Neural progenitor cell (in vitro differentiated cells): ENCODE measurements around the gene TEX9. TPM values are rescaled to one million over a fixed set of nuclear protein-coding genes. Genes with fewer than 3 reads are reported as not detected.
"Not testable (repeated sequence)": the region's sequence is repeated elsewhere in the genome, so short reads cannot be mapped to it uniquely, and the experiment has no call there.

Experiments
- DNase-seq: peaks from one replicate; pipeline ENCODE4 v3.0.0-alpha.2; 2016; ENCODE audit warnings: low spot score
- H2AFZ ChIP-seq: fragments of 200-600 bp; sonication (generic); replicated peaks from 2 replicates; pipeline ENCODE4 v1.6.1; 2016; ENCODE audit warnings: antibody characterized with exemption
- H3F3A ChIP-seq: fragments of 200-600 bp; sonication (generic); 2 replicates; pipeline ENCODE4 v1.6.1; 2016; ENCODE audit warnings: antibody characterized with exemption, low read depth
- H3K27ac ChIP-seq: fragments of 200-600 bp; sonication (generic); 2 replicates; pipeline ENCODE4 v1.5.1; 2016; ENCODE audit warnings: mild to moderate bottlenecking
- H3K27me3 ChIP-seq: fragments of 200-600 bp; sonication (generic); 2 replicates; pipeline ENCODE4 v1.6.1; 2016; ENCODE audit warnings: mild to moderate bottlenecking, moderate library complexity
- H3K36me3 ChIP-seq: fragments of 200-600 bp; sonication (generic); 2 replicates; pipeline ENCODE4 v1.5.1; 2016
- H3K4me1 ChIP-seq: fragments of 200-600 bp; sonication (generic); 2 replicates; pipeline ENCODE4 v1.6.1; 2016; ENCODE audit warnings: mixed run types
- H3K4me2 ChIP-seq: fragments of 200-600 bp; sonication (generic); 2 replicates; pipeline ENCODE4 v1.6.1; 2016
- H3K4me3 ChIP-seq: fragments of 200-600 bp; sonication (generic); 2 replicates; pipeline ENCODE4 v1.5.1; 2016
- H3K79me2 ChIP-seq: fragments of 200-600 bp; sonication (generic); 2 replicates; pipeline ENCODE4 v1.6.1; 2016; ENCODE audit warnings: low read depth
- H3K9ac ChIP-seq: fragments of 200-600 bp; sonication (generic); 2 replicates; pipeline ENCODE4 v1.6.1; 2016
- H3K9me3 ChIP-seq: fragments of 200-600 bp; sonication (generic); 2 replicates; pipeline ENCODE4 v1.5.1; 2016; ENCODE audit warnings: low read depth
- H4K20me1 ChIP-seq: fragments of 200-600 bp; sonication (generic); 2 replicates; pipeline ENCODE4 v1.6.1; 2016; ENCODE audit warnings: low read depth
- H3K27ac Mint-ChIP-seq: 3 replicates; pipeline ENCODE4 v1.8.0; 2021; ENCODE audit warnings: mixed read lengths
- H3K27me3 Mint-ChIP-seq: 2 replicates; pipeline ENCODE4 v1.8.0; 2022; ENCODE audit warnings: low read depth, mild to moderate bottlenecking, inconsistent platforms, moderate library complexity, mixed read lengths; ENCODE audit not compliant: insufficient read depth
- H3K36me3 Mint-ChIP-seq: 3 replicates; pipeline ENCODE4 v1.8.0; 2021; ENCODE audit warnings: mixed read lengths
- H3K4me1 Mint-ChIP-seq: 3 replicates; pipeline ENCODE4 v1.8.0; 2021; ENCODE audit warnings: mixed read lengths
- H3K4me3 Mint-ChIP-seq: 3 replicates; pipeline ENCODE4 v1.8.0; 2021; ENCODE audit warnings: mild to moderate bottlenecking, moderate library complexity, mixed read lengths
- H3K9me3 Mint-ChIP-seq: 3 replicates; pipeline ENCODE4 v1.8.0; 2020; ENCODE audit warnings: mixed read lengths
- CTCF ChIP-seq: fragments of 200-600 bp; sonication (generic); IDR thresholded peaks from 2 replicates; pipeline ENCODE4 v1.5.1; 2017; ENCODE audit warnings: antibody characterized with exemption, mild to moderate bottlenecking
- EZH2 ChIP-seq: fragments of 200-600 bp; sonication (generic); IDR thresholded peaks from 2 replicates; pipeline ENCODE4 v1.6.1; 2017; ENCODE audit warnings: antibody characterized with exemption, mild to moderate bottlenecking, moderate library complexity
- EZH2phosphoT487 ChIP-seq: fragments of 200-600 bp; sonication (generic); IDR thresholded peaks from 2 replicates; pipeline ENCODE4 v1.6.1; 2017; ENCODE audit warnings: antibody characterized with exemption
- total RNA-seq: library from RNA; depleted of rRNA; stranded (reverse); fragments of >200 nt; gene quantifications from 2 replicates; pipeline ENCODE4 v1.2.3, GENCODE V29; 2015; ENCODE audit warnings: low replicate concordance

Gene TEX9
- total RNA-seq, 1 donor from 2014 or later: 8.1 TPM

DNA sequence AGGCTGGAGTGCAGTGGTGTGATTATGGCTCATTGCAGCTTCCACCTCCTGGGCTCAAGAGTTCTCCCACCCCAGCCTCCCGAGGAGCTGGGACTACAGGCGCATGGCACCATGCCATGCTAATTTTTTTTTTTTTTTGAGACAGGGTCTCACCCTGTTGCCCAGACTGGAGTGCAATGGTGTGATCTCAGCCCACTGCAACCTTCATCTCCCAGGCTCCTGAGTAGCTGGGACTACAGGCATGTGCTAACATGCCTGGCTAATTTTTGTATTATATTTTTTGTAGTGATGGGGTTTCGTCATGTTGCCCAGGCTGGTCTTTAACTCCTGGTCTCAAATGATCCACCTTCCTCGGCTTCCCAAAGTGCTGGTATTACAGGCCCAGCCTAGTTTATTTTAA, 4.0 kb downstream of the TEX9 start:
- Mint-ChIP-seq H3K27ac (no peak overlapping the region), H3K4me3 (no peak overlapping the region), H3K9me3 (no peaks in the 10 kb centered on the region), H3K27me3 (no peaks in the 10 kb centered on the region), H3K4me1 (peaks cover 13% of the 10 kb centered on the region), H3K36me3 (no peaks in the 10 kb centered on the region)
- no peaks in the 10 kb centered on the region for H3K79me2 ChIP-seq
- no peak overlapping the region for H3K4me3 ChIP-seq
- no peaks in the 10 kb centered on the region for H3K9me3 ChIP-seq
- peaks cover 15% of the 10 kb centered on the region for H3K27me3 ChIP-seq
- no peak for DNase-seq
- peaks cover 11% of the 10 kb centered on the region for H3K4me1 ChIP-seq
- no peaks in the 10 kb centered on the region for H3K36me3 ChIP-seq
- no peak overlapping the region for H2AFZ ChIP-seq
- no peak overlapping the region for H3K9ac ChIP-seq
- H3K27ac ChIP-seq: no peak overlapping the region
- TF ChIP-seq CTCF: no peak
- TF ChIP-seq EZH2: no peak
- no peak for TF ChIP-seq EZH2phosphoT487
- no peak overlapping the region for H3K4me2 ChIP-seq
- no peaks in the 10 kb centered on the region for H4K20me1 ChIP-seq
- peaks cover 28% of the 10 kb centered on the region for H3F3A ChIP-seq

- no peak overlapping the region for H3K27ac Mint-ChIP-seq
Observed at GRCh38 chr15:56371495-56372147, 6.4 kb downstream of the TEX9 start.

DNA sequence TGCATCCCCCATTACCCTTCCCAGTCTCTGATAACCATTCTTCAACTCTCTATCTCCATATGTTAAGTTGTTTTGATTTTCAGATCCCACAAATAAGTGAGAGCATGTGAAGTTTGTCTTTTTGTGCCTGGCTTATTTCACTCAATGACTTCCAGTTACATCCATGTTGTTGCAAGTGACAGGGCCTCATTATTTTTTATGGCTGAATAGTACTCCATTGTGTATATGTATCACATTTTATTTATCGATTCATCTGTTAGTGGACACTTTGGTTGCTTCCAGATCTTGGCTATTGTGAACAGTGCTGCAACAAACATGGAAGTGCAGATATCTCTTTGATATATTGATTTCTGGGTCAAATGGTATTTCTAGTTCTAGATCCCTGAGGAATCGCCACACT, 9.5 kb downstream of the TEX9 start:
- not testable (repeated sequence) for H3K4me2 ChIP-seq, H4K20me1 ChIP-seq, H3K4me1 ChIP-seq, H3K27me3 ChIP-seq, H3K79me2 ChIP-seq, DNase-seq, H2AFZ ChIP-seq, H3K4me1 Mint-ChIP-seq, H3K4me3 ChIP-seq, H3K27ac ChIP-seq, H3K27ac Mint-ChIP-seq, H3K27me3 Mint-ChIP-seq, H3F3A ChIP-seq, H3K9ac ChIP-seq, H3K4me3 Mint-ChIP-seq, H3K36me3 ChIP-seq, H3K9me3 ChIP-seq
- H3K36me3 Mint-ChIP-seq: peaks cover 33% of the 10 kb centered on the region
- H3K9me3 Mint-ChIP-seq: peaks cover 32% of the 10 kb centered on the region

More at GRCh38 chr15:56371495-56372147, 6.4 kb downstream of the TEX9 start:
- no peak overlapping the region for H3K27ac ChIP-seq
- peaks cover 11% of the 10 kb centered on the region for H3K36me3 Mint-ChIP-seq
- no peaks in the 10 kb centered on the region for H3K79me2 ChIP-seq
- no peak for DNase-seq
- no peak overlapping the region for H2AFZ ChIP-seq
- H3K9me3 ChIP-seq: no peaks in the 10 kb centered on the region
- H3K4me1 ChIP-seq: no peaks in the 10 kb centered on the region
- no peak overlapping the region for H3K4me3 ChIP-seq
- no peaks in the 10 kb centered on the region for H3K36me3 ChIP-seq
- H4K20me1 ChIP-seq: no peaks in the 10 kb centered on the region
- H3K4me2 ChIP-seq: no peak overlapping the region
- H3F3A ChIP-seq: peaks cover 6% of the 10 kb centered on the region
- peaks cover 4% of the 10 kb centered on the region for H3K9me3 Mint-ChIP-seq
- H3K27me3 Mint-ChIP-seq: no peaks in the 10 kb centered on the region
- no peak overlapping the region for H3K4me3 Mint-ChIP-seq
- H3K9ac ChIP-seq: no peak overlapping the region
- H3K27me3 ChIP-seq: peaks cover 2% of the 10 kb centered on the region
- TF ChIP-seq EZH2phosphoT487: no peak
- TF ChIP-seq CTCF: no peak
- no peak for TF ChIP-seq EZH2
- peaks cover 11% of the 10 kb centered on the region for H3K4me1 Mint-ChIP-seq

DNA sequence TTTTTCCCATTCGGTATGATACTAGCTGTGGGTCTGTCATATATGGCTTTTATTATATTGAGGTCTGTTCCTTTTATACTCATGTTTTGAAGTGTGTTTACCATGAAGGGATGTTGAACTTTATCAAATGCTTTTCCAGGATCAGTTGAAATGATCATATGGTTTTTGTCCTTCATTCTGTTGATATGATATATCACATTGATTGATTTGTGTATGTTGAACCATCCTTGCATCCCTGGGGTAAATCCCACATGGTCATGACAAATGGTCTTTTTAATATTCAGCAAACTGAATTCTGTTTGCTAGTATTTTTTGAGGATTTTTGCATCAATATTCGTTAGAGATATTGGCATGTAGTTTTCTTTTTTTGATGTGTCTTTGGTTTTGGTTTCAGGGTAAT, 12.6 kb downstream of the TEX9 start:
- Mint-ChIP-seq H3K36me3 (peaks cover 45% of the 10 kb centered on the region), H3K9me3 (peaks cover 40% of the 10 kb centered on the region)
- not testable (repeated sequence) for H3K27ac ChIP-seq, H3K4me3 Mint-ChIP-seq, H3K4me2 ChIP-seq, H4K20me1 ChIP-seq, H3K79me2 ChIP-seq, H3K27me3 Mint-ChIP-seq, H3F3A ChIP-seq, H3K9ac ChIP-seq, H3K27ac Mint-ChIP-seq, H3K27me3 ChIP-seq, H2AFZ ChIP-seq, DNase-seq, H3K4me1 ChIP-seq, H3K4me1 Mint-ChIP-seq, H3K4me3 ChIP-seq, H3K36me3 ChIP-seq, H3K9me3 ChIP-seq
